NK-92 (cell line): ENCODE measurements around the gene LDLRAD4.
"Not testable (repeated sequence)": the region's sequence is repeated elsewhere in the genome, so short reads cannot be mapped to it uniquely, and the experiment has no call there.

ENCODE experiments used
- DNase-seq: peaks from one replicate; lab custom pipeline; 2025; ENCODE audit not compliant: unreplicated experiment; lab: John Stamatoyannopoulos, UW

The LDLRAD4 gene

DNA sequence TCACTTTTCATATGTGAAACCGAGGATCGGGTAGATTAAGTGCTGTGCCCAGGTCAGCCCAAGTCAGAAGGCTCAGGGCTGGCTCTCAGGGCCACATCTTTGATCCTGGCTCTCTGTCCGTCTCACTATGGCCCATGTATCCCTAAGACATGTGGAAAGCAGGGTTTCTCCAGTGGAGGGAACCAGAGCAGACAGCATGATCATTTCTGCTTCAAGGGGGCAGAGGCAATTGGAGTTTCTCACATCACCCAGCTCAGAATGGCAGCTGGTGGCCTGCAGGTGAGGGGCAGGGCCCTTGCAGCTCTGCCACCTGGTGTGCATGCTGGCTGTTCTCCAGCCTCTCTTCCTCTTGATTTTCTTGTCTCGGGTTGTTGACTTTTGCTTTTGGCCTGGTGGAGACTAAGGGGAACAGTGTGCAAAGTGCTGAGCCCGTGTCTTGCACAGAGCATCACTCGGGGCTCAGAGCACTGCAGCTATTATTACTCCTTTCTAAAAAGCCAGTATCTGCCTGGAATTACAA, 27.0 kb downstream of the LDLRAD4 start:
- no peak for DNase-seq

DNA sequence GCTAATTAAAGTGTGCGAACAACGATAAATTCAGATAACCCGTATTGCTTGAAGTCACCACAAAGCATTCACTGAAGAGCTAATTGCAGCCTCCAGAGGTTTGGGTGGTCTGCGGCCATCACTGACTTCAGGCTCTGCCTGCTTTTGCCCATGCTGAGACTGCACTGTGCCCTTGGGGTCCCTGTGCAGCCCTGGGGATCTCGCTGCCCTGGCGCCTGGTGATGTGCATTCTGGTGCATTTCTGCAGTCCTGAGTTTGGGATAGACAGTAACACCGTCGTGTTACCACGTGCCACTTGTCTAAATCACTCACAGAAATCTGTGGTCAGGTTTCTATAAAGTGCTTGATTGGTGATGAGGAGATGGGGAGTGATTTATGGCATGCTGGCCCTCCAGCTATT, 27.6 kb downstream of the LDLRAD4 start:
- no peak for DNase-seq

DNA sequence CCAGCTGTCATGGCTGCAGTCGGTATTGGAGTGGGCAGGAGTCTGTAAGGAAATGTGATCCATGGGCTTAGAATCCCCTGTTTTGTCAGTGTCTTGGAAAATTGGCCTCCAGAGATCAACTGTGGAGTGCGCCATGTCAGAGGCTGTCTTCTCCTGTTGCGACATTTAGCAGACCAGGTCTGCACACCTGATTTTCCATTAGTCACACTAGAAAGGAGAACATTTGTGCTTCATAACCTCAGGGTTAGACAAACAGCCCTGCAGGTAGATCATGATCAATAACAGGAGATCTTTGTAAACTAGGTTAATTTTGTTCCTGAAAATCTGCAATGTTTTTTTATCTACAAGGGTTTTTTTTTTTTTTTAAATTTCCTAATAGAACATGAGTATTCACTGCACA, 28.0 kb downstream of the LDLRAD4 start:
- no peak for DNase-seq

DNA sequence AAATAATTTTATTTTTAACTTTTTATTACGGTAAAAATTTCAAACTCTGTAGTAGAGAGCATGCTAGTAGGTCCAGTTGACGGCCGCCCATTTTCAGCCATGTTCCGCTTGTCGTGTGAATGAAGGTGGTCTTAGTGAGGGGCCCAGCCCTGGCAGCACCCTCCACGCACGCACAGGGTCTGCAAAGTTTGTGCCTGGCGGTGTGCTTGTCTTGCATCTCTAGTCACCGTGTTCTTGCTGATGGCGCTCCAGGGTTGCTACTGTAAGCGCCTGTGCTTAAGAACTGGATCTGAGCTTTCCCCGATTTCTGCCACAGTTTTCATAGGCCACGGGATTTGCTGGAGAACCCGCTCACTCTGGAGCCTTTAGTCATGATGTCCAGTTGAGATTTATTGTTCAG, 28.9 kb downstream of the LDLRAD4 start:
- no peak for DNase-seq

DNA sequence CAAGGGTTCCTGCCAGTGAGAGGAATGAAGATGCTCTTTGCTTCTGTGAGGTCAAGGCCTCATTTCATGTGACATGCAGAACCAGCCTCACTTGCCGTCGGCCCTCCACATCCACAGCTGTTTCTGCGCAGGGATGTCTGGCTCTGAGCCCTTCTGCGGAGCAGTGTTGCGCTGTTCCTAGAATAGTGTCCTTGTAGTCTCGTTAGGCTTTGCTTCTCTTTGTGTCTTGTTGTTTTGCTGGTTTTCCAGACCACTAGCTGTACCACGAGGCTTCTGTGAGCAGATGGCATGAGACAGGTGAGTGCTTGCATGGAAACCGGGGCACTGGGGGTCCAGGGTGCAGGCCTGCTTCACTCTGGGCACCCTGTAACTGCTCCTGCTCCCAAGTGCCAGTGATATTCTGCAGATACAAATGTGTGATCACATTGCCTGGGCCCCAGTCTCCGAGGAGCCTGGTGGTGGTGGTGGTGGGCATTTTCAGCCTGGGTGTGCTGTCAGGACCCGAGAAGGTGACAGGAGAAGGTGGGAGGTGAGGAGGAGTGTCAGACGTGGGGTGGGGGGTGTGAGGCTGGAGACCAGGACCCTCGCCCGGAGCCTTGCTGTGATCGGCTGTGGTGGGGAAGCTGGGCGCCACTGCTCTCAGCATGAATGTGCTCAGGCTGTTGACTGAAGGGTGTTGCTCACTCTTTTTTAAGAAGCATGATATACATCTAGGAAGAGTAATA, 34.3 kb downstream of the LDLRAD4 start:
- no peak for DNase-seq

- no peak for DNase-seq
Observed at GRCh38 chr18:13253786-13254688, 35.5 kb downstream of the LDLRAD4 start.

GRCh38 chr18:13254971-13255927, 36.7 kb downstream of the LDLRAD4 start:
- DNase-seq, result no peak

- DNase-seq, result no peak
Observed at GRCh38 chr18:13256444-13257305, 38.1 kb downstream of the LDLRAD4 start.

DNA sequence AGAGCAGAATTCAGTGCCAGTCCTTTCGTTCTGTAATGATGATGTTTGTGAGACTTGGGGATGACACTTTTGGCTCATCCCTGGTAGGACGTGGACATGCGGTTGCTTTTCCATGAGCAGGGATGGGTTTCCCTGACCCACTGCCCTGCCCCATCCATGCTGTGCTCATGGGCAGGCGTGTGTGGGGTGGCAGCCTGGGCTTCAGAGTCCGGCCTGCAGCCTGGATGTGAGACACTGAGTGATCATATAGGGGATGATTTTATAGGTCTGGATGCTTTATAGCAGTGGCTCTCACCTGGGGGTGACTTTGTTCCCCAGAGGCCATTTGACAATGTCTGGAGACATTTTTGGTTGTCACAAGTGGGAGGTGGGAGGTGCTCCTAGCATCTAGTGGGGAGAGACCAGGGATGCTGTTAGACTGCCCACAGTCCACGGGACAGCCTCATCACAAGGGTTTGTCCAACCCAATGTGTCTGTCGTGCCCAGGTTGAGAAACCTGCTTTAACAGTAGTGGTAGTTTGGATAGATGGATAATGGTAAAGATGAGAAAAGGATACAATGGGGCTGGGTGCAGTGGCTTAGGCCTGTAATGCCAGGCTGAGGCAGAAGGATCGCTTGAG, 38.9 kb downstream of the LDLRAD4 start:
- no peak for DNase-seq

- DNase-seq, result no peak
Observed at GRCh38 chr18:13258921-13259320, 40.4 kb downstream of the LDLRAD4 start.

DNA sequence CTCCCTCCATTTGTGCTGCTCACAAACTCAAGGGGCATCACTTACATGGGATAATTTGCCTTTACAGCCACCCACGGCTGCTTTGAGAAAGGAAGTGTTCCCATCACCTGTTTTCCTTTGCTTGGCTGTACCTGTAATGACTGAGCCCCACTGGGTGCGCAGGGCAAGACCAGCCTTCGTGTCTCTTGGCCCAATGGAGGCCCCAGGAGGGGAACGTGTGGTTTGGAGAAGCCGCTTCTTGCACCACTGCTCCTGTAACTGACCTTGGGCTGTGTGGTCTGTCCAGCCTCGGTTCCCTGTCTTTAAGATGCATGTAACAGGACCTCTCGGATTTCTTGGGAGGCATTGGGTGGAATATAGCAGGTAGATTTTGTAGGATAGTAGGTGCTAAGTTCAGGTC, 41.1 kb downstream of the LDLRAD4 start:
- DNase-seq, result no peak

DNA sequence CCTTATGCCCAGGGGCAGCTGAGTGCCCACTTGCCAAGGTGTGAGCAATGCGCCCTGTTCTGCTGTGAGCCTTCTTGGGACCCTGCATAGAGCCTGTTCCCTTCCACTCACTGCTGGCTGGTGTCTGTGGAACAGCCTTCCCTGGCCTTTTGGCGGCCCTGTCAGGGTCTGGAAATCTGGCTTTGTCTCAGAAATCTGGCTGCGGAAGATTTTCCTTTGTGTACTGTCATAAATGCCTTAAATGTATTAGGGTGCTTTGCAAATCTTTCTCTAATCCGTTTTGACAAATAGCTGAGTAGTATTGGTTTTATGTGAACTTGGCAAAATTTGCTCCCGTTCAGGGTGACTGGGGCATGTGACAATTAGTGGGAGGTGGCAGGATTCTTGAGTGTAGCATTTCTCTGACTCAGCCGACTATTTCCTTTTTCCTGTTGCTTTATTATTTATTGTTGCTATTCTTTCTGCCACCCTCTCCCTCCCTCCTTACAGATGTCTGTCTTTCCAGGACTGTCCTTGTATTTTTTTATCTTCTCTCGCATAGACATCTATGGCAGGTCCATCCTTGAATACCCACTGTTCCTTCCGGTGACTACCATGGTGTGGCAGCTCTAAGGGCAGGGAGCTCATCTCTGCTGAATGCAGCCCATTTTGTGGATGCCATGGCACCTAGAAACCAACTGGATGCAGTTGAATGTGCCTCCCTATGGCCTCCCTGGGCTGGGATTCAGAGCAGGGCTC, 41.8 kb downstream of the LDLRAD4 start:
- no peak for DNase-seq

GRCh38 chr18:13260935-13261640, 42.5 kb downstream of the LDLRAD4 start:
- DNase-seq, result no peak

DNA sequence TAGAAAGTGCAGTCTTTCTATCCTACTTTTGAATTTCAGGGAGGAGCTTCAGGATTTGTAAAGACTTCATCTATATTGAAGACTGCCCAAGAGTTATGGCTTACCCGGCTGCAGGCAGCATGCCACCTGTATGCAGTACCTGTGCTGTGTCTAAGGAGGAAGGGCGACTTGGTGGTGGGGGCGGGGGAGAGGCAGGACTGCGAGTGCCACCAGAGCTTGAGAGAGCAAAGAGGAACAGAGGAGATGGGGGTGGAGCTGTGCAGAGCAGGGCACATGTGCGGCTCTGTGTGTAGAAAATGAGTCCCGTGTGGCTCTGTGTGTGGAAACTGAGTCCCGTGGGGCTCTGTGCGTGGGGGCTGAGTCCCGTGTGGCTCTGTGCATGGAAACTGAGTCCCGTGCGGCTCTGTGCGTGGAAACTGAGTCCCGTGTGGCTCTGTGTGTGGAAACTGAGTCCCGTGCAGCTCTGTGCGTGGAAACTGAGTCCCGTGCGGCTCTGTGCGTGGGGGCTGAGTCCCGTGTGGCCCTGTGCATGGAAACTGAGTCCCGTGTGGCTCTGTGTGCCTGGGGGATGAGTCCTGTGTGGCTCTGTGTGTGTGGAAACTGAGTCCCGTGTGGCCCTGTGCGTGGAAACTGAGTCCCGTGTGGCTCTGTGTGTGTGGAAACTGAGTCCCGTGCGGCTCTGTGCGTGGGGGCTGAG, 43.2 kb downstream of the LDLRAD4 start:
- no peak for DNase-seq

DNA sequence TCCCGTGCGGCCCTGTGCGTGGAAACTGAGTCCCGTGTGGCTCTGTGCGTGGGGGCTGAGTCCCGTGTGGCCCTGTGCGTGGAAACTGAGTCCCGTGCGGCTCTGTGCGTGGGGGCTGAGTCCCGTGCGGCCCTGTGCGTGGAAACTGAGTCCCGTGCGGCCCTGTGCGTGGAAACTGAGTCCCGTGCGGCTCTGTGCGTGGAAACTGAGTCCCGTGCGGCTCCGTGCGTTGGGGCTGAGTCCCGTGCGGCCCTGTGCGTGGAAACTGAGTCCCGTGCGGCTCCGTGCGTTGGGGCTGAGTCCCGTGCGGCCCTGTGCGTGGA, 43.8 kb downstream of the LDLRAD4 start:
- not testable (repeated sequence) for DNase-seq

DNA sequence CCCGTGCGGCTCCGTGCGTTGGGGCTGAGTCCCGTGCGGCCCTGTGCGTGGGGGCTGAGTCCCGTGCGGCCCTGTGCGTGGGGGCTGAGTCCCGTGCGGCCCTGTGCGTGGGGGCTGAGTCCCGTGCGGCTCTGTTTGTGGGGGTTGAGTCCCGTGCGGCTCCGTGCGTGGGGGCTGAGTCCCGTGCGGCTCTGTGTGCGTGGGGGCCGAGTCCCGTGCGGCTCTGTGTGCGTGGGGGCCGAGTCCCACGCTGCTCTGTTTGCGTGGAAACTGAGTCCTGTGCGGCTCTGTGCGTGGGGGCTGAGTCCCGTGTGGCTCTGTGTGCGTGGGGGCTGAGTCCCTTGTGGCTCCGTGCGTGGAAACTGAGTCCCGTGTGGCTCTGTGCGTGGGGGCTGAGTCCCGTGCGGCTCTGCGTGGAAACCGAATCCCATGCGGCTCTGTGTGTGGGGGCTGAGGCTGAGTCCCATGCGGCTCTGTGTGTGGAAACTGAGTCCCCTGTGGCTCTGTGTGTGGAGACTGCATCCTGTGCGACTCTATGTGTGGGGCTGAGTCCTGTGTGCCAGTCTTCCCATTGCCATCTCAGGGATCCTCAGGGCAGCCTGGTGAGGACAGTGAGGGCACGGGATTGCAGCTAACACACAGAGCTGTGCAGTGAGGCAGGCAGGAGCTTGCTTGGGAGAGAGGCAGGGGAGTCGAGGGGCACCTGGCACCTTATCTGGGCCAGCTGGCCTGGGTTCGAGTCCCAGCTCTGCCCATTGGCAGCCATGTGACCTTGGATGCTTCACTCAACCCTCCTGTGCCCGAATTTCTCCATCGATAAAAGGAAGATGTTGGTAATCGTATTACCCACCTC, 44.5 kb downstream of the LDLRAD4 start:
- no peak for DNase-seq
